Ovary (tissue), 3 donors: ENCODE measurements around the gene FCGR3A.
"Not testable (repeated sequence)": the region's sequence is repeated elsewhere in the genome, so short reads cannot be mapped to it uniquely, and the experiment has no call there.

ENCODE experiments used
- CTCF ChIP-seq, 3 donors: fragments of 450-650 bp in 2 of 3; fragments of 200-600 bp in 1 of 3; IDR thresholded peaks; one replicate each; pipeline versions ENCODE4 v1.5.1 to v1.8.0; 2016 to 2022; ENCODE audit warnings: antibody characterized with exemption in 3 of 3, mild to moderate bottlenecking in 1 of 3
- POLR2A ChIP-seq: fragments of 450-650 bp; IDR thresholded peaks from one replicate; pipeline ENCODE4 v1.6.1; 2017; ENCODE audit warnings: antibody characterized with exemption, mild to moderate bottlenecking, moderate library complexity
- donor health status: DM: no; HTN: no; CAD: no.

DNA sequence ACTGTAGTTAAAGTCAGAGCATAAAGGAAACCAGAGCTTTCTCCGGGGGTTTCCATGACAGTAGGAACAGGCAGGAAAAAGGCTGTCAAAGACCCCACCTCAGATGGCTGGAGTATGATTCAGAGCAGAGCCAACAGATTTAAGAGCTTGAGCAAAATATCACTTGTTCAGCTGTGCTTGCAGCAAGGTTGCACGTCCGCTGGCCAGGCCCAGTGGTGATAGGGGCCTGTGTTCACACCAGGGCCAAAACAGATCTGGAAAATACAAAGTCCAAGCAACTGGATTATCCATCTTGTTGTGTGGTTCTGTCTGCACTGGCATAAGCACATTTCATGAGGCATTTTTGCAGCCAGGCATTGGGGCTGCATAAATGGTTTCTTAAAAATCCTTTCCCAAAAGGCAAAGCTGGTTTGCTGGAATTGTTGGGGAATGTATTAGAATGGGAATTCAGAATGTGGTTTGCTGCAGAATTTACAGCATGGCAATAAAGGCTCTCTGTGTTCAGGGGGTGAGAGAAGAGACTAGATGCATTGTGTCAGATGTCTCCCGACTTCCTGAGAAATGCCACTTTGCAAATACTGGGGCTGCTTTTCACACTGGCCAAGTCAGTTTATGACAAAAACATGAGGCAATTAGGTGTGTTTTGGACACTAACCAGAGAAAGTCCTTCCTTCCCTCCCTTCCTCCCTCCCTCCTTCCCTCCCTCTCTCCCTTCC, 44.8 kb upstream of the FCGR3A start:
- not testable (repeated sequence) for TF ChIP-seq CTCF (IDR thresholded peaks at IDR 0.05); POLR2A
